ENCODE measurements around the gene FAF1. TPM values are rescaled to one million over a fixed set of nuclear protein-coding genes. Genes with fewer than 3 reads are reported as not detected.

The FAF1 gene
- total RNA-seq, 1 experiment from 2014 or later = 73.2 TPM

- Histone ChIP-seq H3K4me1 (ENCODE audit: control insufficient read depth in 1 of 2, insufficient read depth in 2 of 2, low read length in 2 of 2) (no peaks in the 10 kb centered on the region), H3K9ac (ENCODE audit: low read length) (no peak overlapping the region), H3K27ac (ENCODE audit: low read depth, low read length) (no peak overlapping the region), H3K9me2 (ENCODE audit: insufficient read depth) (no peaks in the 10 kb centered on the region), H3K9me3 (ENCODE audit: control insufficient read depth in 1 of 2, insufficient read depth in 1 of 2, low read depth in 1 of 2, low read length in 2 of 2) (no peaks in the 10 kb centered on the region), H3K79me2 (ENCODE audit: insufficient read depth, low read length) (no peaks in the 10 kb centered on the region), H3K4me2 (ENCODE audit: low read length) (no peak overlapping the region), H2AFZ (ENCODE audit: low read depth, low read length, poor library complexity, severe bottlenecking) (no peak overlapping the region), H3K27me3 (ENCODE audit: insufficient read depth, low read length) (no peaks in the 10 kb centered on the region), H4K20me1 (ENCODE audit: insufficient read depth) (no peaks in the 10 kb centered on the region), H3K4me3 (replicated peaks in 1 of 2; ENCODE audit: low read depth in 1 of 2, low read length in 2 of 2) (no peak overlapping the region), H3K36me3 (ENCODE audit: control insufficient read depth in 1 of 2, insufficient read depth in 2 of 2, low read length in 2 of 2) (no peaks in the 10 kb centered on the region)
- no peak for TF ChIP-seq SIN3A (IDR thresholded peaks at IDR 0.05; ENCODE audit: low read depth)
- TF ChIP-seq MAX (IDR thresholded peaks at IDR 0.05) = no peak
- no peak for TF ChIP-seq CEBPB (IDR thresholded peaks at IDR 0.05; ENCODE audit: low read depth)
- no peak for TF ChIP-seq POLR2A (IDR thresholded peaks at IDR 0.05; ENCODE audit: borderline replicate concordance, extremely low read depth, insufficient read depth, insufficient read length)
- no peak for TF ChIP-seq SRF (IDR thresholded peaks at IDR 0.05; ENCODE audit: low read depth)
- no peak for TF ChIP-seq EZH2phosphoT487 (IDR thresholded peaks at IDR 0.05; ENCODE audit: borderline replicate concordance)
- TF ChIP-seq EGR1 (IDR thresholded peaks at IDR 0.05; ENCODE audit: low read depth) = no peak
- TF ChIP-seq JUND (IDR thresholded peaks at IDR 0.05) = no peak
- TF ChIP-seq YY1 (IDR thresholded peaks at IDR 0.05; ENCODE audit: extremely low read depth, insufficient replicate concordance, low read depth, low read length) = no peak
- TF ChIP-seq SP1 (IDR thresholded peaks at IDR 0.05; ENCODE audit: low read depth) = no peak
- no peak for TF ChIP-seq RAD21 (IDR thresholded peaks at IDR 0.05; ENCODE audit: low read depth)
- no peak for TF ChIP-seq ATF3 (IDR thresholded peaks at IDR 0.05)
- TF ChIP-seq, protein P1, sequence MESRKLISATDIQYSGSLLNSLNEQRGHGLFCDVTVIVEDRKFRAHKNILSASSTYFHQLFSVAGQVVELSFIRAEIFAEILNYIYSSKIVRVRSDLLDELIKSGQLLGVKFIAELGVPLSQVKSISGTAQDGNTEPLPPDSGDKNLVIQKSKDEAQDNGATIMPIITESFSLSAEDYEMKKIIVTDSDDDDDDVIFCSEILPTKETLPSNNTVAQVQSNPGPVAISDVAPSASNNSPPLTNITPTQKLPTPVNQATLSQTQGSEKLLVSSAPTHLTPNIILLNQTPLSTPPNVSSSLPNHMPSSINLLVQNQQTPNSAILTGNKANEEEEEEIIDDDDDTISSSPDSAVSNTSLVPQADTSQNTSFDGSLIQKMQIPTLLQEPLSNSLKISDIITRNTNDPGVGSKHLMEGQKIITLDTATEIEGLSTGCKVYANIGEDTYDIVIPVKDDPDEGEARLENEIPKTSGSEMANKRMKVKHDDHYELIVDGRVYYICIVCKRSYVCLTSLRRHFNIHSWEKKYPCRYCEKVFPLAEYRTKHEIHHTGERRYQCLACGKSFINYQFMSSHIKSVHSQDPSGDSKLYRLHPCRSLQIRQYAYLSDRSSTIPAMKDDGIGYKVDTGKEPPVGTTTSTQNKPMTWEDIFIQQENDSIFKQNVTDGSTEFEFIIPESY (IDR thresholded peaks at IDR 0.05; ENCODE audit: extremely low read depth, insufficient replicate concordance, low read length) = no peak
- DNase-seq (ENCODE audit: low read depth, low spot score) (no peak), ATAC-seq (peak; percentile 12; the same call in 1 of the 2 replicates)
- BruUV-seq (replicated peaks) = no TSS peak
- intact Hi-C loops (cut with micrococcal nuclease) = no loop called here
- RAD21 ChIA-PET (ENCODE audit: low non-redundant PET in 1 of 2, low total read pairs in 2 of 2, uncharacterized antibody in 2 of 2, unreplicated experiment in 2 of 2) = no interaction called here
- CTCF ChIA-PET = no interaction called here
- POLR2A ChIA-PET = no interaction called here
These were observed 533.9 kb downstream of the FAF1 start for GRCh38 chr1:50426108-50426700.
